Fibroblast of gingiva (primary cell): ENCODE data around the gene DPYSL5.

ENCODE experiments used
- DNase-seq: peaks from one replicate; pipeline ENCODE4 v3.0.0-alpha.2; 2011; ENCODE audit warnings: low read depth

The DPYSL5 gene

DNA sequence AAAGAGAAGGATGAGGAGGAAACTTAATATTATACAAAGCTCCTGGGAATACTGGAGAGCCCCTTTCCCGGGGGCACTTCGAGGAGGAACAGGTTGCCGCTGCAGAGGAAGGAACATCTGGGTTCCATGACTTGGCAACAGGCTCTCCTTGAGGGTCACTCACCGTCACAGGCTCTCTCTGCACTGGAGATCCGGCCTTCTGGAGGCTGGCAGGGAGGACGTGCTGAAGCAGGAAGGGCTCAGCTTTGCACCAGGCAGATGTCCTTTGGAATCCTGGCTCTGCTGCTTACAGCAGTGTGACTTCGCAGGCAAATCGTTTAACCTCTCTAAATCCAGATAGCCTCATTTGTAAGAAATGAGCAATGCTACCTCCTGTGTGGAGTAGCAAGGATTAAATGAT, 2.9 kb upstream of the DPYSL5 start:
- DNase-seq, result no peak

DNA sequence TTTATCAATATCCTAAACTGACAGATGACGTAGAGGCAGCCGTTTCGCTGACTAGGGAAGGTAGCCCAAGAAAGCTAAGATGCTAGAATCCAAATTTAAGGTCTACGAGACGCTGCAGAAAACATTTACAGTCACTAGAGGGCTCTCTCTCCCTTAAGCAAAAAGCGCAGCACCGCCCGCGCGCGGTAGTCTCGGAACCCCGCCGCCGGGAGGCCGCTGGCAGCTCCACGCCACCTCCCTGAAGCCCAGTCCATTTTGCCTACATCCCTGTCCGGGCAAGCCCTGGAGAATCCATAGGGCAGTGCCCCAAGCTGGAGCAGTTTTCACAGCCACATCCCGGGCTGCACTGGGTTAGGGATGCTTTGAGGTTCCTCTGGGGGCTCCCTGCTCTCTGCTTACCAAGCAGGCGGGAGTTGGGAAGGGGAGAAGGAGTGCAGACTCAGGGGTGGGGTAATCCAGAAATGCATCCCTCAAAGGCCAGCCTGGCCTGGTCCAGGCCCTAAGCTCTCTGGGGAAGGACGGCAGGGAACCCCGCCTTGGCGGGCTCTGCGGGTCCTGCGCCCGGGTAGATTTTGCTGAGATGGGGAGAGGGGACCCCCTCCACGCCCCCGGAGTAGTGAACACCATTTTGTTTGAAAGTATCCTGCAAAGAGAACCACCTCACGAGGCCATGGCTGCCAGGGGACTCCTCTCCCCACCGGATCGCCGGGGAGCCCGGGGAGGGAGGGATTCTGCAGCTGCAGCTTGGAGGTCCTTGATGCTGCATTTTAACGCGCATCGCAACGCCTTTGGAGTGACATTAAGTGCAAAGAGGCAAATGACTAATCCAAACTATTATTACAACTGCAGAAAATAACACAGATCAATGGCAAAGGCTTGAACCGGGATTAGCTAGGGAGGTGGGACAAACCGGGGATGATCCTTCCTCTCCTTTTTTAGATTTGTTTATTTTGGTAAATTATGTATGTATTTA, 1.3 kb upstream of the DPYSL5 start:
- DNase-seq, result peak; percentile 69

DNA sequence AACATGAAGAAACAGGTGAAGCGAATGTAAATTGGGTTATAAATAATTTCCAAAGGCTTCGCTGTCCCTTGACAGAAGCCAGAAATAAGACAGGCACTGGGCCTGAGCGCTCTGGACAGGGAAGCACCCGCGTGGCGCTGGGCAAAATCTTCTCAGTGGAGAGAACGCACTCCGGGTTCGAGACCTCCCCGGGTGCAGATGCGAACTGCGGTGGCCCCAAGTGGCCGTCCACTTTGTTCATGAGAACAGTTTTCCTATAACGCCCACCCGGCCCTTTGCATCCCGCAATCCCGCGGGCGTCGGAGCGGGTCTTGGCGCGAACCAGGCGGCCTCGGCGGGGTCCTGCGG, 651 bp upstream of the DPYSL5 start:
- no peak for DNase-seq

DNA sequence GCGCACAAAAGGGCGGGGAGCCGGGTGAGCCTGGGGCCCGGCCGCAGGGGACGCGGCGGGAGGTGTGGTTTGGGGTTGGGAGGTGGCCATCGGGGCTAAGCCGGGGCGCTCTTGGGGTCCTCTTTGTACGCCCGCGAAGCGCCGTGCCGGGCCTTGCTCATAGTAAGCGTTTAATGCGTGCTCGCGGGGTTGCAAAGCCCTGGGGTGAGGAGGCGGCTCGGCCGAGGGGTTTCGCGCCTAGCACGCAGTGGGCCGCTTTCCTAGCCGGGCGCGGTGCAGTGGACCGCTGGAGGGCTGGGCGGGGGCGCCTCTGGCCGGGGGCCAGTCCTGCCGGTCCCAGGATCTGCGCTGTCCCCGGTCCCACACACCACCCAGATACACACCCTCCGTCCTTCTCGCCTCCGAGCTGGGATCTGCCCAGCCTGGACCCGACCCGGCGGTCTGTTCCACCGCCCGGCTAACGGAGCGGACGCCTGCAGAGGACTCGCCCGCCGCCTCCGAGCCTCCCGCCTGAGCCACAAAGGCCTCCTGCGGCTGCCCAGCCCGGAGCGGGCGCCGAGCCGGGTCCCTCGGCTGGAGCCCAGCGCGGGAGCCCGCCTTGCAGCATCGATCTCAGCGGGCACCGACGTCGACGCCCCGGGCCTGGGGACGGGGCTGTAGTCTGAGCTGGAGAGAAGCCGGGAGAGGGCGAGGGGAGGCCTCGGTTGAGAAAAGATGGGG, 564 bp downstream of the DPYSL5 start:
- DNase-seq, result no peak

DNA sequence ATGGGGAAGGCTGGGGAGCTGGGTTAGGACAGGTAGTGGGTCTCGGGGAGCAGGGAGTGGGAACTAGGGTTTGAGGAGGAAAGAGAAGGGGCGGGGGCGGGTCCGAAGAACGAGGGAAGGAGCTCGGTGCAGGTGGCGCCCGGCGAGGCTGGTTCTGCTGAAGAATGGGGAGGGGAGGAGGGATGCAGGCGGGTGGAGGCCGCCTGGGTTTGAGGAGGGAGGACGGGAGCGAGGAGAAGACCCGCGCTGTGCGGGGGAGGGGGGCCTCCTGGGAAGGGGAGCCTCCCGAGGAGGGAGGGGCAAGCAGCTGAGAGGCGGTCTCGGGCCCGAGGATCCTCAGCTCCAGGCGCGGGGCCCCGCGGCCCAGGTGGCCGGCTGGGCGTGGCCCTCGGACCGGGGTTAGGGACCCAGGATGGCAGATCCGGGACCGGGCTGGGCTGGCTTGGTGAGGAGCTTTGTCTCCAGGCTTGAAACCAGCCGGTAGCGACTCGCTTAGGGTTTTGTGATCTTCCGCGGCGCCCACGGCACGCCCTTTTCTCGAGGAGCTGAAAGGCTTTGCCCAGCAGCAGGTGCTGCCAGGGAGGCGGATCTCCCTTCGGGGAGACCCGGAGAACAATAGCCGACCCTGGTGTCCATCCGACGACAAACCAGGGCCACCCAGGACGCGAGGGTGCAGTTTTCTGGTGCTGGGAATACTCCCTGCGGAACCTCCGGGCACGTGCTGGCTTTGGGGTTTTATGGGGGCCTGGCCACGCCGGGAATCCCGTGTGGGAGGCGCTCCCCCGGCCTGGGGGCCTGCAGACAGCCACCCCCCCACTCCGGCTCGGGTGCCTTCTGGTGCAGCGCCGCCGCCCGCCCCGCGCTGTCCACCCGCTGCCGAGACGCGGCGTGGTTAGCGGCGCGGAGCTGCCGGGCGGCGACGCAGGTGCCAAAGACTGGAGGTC, 1.4 kb downstream of the DPYSL5 start:
- DNase-seq, result no peak

DNA sequence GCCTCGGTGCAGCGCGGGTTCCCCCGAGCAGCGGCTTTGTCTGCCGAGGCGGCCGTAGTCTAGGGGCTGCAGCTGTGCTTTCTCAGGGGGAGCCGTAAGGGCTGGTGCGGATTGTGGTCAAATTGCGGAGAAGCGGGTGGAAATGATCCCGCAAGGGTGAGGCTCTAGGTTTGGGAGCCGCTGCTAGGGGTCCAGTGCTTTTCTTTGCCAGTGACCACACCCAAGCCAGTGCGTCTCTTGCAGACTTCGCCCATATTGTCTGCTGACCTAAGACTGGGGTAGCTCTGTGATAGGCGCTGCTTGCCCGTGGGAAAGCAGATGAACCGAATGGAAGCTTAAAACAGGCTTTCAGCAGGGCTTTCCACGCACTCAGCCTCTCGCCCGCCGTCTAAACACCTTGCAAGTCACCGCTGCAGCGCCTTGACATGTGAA, 2.1 kb downstream of the DPYSL5 start:
- DNase-seq, result no peak

DNA sequence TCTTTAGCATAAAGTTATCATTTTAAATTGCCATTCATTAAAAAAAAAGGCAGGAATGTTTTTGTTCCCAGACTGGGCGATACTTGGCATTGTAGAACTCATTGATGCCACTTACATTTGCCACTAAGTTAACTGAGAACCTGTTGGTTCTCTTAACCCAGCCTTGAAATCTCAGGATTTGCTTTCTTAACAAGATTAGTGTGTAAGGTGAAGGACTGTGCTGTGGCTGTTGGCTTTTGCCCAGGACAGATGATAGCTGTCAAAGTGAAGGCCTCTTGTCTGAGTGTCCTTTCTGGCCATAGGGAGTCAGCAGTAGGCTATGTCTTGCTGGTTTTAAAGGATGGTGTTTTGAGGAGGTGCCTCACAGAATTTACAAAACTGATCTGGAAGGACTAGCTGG, 2.6 kb downstream of the DPYSL5 start:
- DNase-seq, result no peak

DNA sequence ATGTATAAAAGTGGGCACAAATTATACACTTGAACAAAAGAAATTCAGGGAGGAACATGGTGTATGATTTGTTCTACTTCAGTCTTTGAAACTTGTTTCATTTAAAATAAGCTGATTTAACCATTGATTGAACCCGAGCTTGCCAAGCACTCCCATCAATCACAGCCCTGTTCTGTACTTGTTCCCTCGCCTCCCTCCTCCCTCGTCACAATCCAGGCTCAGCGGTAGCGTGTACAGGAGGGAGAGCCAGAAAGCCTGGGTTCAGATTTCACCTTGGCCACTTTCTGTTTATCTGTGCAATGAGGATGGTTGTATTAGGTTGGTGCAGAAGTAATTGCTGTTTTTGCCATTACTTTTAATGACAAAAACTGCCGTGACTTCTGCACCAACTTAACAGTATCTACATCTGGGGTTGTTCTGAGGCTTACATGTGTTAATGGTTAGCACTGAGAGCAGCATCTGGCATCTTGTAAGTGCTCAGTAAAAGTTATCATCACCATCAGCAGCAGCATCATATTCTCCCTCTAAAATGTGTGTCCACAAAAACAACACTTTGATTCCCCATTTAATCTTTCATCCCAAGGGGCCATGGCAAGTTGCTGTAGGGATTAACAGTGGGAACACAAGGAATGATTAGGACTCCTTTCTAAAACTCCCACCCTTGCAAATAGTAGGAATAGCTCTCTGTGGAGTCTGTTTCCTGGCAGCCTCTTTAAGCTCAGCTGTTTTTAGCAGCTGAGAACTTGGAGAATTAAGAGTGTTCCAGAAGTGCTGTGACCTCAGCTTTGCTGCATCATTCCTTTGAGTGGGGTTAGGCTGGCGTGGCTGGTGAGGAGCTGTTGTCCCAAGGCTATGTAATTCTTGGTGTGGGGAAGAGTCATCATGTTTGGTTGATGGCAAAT, 4.7 kb downstream of the DPYSL5 start:
- DNase-seq, result no peak

DNA sequence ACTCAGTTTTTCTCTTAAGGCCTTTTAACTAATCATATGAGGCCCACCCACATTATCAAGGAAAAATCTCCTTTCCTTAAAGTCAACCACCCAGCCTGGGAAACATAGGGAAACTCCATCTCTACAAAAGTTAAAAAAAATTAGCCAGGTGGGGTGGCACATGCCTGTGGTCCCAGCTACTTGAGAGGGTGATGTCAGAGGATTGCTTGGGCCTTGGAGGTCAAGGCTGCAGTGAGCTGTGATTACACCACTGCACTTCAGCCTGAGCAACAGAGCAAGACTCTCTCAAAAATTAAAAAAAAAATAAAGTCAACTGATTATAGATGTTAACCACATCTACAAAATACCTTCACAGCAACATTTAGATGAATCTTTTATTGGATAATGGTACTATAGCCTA, 5.8 kb downstream of the DPYSL5 start:
- DNase-seq, result no peak

DNA sequence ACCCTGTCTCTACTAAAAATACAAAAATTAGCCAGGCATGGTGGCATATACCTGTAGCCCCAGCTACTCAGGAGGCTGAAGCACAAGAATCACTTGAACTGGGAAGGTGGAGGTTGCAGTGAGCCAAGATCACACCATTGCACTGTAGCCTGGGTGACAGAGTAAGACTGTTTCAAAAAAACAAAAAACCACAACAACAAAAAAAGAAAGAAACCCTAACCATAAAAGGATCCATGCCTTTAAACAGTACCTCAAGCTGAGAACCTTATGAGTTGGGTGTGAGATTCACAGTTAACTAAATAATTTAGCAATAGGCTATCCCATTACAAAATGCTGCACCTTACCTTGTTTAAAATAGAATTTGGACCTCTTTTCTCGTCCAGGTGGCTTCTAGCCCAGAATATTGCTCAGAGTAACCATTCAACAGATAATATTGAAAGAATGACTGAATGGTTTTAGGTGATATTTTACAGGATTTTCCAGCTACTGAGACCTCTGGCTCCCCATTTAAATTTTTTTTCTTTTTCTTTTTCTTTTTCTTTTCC, 6.4 kb downstream of the DPYSL5 start:
- no peak for DNase-seq

DNA sequence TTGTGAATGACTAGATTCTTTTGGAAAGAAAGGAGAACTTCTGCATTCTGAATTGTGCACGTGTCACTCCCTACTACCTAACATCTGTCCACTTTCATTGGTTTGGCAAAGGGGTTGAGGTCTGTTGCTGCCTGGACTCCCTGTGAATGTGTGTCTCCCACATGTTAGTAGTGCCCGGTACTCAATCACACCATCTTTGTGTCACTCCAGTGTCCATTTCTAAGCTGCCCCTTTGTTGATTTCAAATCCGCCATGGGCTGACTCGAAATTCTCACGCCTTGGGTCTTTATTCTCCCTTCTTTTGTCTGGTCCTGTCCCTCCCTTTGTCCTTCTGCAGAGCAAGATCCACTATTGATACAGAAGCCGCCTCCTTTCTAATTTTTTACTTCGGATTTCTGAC, 7.5 kb downstream of the DPYSL5 start:
- no peak for DNase-seq

DNA sequence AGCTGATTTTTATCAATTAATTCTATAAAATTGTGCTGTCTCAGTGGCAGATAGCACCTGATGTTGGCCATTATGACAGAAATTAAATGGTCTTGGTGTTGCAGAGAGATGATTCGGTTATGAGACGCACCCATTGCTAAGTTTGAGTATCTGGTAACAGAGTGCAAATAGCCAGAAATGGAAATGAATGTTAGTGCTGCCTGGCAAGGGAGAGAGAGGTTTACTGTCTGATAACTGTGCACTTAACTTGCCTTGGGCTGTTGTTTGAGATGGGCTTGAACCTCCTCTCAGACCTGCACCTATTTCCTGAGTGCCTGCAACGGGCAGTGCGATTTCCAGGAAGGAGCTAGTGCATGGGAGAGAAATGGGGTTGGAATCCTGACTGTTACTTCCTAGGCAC, 11.7 kb downstream of the DPYSL5 start:
- DNase-seq, result no peak

DNA sequence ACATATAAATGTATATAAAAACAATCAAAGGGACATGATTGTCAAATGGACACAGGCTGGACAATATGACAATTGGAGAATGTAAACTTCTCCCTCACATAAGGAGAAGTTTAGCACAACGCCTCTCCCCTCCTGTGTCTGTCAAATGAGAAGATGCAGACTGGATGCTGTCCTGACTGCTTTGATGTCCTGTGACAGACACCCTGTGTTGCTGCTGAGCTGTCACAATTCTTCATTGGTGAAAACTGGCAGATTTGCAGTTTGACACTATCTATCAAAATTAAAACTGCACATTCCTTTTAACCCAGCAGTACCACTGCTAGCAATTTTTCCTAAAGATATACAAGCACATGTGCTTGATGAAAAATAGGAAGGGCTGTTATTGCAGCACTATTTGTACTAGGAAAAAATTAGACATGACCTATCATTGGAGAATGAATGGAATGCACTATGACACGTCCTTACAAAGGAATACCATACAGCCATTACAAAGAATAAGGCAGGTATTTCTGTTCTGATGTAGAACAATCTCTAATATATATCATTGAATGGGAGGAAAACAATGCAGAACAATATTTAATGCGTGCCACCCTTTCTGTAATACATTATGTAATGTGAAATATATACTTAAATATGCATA, 12.4 kb downstream of the DPYSL5 start:
- DNase-seq, result no peak

DNA sequence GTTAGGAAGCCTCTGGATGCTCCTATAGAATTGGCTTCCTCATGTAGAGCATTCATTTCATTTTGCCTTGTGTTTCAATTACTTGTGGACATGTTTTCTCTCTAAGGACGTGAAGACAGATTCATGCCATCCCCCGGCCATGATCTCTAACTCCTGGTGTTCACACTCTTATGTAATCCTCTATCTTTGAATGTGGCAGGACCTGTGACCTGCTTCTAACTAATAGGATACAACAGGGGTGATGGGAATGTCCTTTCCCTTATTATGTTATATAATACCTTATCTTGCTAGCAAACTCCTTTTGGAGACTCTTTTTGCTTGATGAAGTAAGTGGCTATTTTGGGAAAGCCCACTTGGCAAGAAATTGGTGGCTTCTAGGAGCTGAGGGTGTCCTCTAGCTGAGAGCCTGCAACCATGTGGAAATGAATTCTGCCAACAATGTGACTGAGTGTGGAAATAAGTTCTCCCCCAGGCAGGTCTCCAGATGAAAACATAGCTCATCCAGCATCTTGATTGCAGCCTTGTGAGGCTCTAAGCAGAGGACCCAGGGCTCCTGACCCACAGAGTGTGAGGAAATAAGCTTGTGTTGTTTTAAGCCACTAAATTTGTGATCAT, 13.8 kb downstream of the DPYSL5 start:
- peak; percentile 43 for DNase-seq

DNA sequence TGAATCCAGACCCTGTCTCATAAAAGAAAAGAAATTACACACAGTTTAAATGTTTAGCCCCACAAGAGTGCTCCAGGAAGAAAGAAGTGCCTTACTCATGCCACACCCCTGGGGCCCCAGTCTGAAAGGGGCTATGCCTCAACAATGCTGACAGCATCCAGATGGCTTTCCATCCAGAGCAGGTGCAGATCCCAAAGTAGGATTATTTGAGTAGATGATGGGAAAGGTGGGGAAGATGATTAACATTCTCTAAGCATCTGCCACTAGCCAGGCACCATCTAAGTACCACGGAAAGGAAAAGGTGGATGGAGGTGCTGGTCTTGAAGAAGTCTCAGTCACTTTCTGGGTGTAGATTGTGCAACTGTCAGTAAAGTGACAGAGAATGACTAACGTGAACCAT, 16.3 kb downstream of the DPYSL5 start:
- no peak for DNase-seq

DNA sequence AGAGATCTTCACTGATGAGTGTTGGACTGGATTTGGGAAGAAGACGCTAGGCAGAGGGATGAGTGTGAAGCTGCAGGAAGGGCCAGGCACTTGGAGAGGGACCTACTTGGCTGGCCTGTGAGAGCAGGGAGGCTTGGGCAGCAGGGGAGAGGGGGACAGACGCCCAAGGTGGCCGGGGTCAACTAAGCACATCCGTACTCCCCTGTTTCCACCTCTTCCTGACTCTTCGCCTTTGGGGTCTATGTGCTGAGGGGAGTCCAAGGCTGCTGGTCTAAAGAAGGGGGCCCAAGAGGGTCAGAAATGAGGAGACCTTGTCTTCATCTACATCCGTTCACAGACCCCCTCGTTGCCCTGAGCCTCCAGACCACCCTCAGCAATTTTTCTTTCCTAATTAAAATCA, 16.7 kb downstream of the DPYSL5 start:
- no peak for DNase-seq

DNA sequence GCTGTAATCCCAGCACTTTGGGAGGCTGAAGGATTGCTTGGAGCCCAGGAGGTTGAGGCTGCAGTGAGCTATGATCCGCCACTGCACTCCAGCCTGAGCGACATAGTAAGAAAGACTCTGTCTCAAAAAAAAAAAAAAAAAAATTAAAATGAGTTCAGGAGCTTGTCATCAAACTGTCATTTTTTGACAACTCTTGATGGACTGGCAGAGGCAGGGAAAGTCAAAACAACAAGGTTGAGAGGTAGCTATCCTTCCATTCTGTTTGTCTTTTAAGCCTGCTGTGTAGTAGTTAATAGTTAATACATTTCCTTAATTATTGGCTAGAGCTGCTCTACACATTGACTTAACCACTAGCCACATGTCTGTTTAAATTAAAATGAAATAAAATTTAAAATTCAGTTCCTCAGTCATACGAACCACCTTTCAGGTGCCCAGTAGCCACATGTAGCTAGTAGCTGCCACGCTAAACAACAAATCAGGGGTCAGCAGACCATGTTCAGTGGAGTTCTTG, 22.7 kb downstream of the DPYSL5 start:
- no peak for DNase-seq

DNA sequence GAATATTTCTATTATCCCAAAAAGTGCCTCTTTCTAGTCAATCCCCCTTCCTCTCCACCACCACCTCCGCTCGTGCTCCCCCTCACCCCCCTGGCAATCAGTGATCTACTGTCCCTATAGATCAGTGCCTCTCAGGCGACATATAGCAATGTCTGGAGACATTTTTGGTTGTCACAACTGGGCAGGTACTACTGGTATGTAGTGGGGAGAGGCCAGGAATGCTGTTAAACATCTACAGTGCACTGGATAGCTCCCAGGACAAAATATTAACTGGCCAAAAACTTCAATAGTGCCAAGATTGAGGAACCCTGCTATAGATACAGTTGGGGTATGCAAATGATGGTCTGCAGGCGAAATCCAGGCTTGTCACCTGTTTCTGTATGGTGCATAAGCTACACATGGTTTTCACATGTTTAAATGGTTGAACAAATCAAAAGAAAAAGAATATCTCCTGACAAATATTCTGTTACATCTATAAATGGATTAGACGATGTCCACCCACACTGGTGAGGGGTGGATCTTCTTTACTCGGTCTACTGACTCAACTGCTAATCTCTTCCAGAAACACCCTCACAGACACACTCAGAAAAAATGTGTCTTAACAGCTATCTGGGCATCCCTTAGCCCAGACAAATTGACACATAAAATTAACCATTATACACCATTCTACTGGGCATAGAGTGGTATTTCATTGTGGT, 25.5 kb downstream of the DPYSL5 start:
- no peak for DNase-seq

DNA sequence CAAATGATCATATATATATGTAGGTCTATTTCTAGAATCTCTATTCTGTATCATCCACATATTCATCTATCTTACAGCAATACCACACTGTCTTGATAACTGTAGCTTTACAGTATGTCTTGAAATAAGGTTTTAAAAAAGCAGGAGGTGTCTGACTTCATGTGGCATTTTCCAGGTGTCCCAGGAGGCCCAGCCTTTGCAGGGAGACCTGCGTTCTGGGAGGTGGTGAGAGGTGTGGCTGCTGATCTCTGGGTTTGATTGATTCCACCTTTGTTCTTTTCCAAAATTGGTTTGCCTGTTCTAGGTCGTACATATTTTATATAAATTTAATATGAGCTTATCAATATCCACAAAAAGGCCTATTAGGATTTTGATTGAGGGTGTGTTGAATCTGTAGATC, 26.6 kb downstream of the DPYSL5 start:
- no peak for DNase-seq
